ENCODE results near the gene UBXN4.

UBXN4 gene

GRCh38 chr2:135741043-135741394 is 636 bp upstream of the UBXN4 start:
- no peak overlapping the region for H3K4me3 ChIP-seq (replicated peaks; ENCODE audit: low read depth, low read length)
- no peak for TF ChIP-seq CTCF (IDR thresholded peaks at IDR 0.05; ENCODE audit: low read length, missing control alignments)
- DNase-seq (ENCODE audit: low read depth), result no peak

GRCh38 chr2:135742325-135742757 is 686 bp downstream of the UBXN4 start:
- peak overlapping the region; percentile 90 for H3K4me3 ChIP-seq (replicated peaks; ENCODE audit: low read depth, low read length)
- DNase-seq (ENCODE audit: low read depth), result peak; percentile 60
- no peak for TF ChIP-seq CTCF (IDR thresholded peaks at IDR 0.05; ENCODE audit: low read length, missing control alignments)

GRCh38 chr2:135743860-135744259 is 2.2 kb downstream of the UBXN4 start:
- DNase-seq (ENCODE audit: low read depth), result no peak
- H3K4me3 ChIP-seq (replicated peaks; ENCODE audit: low read depth, low read length), result peak overlapping the region; percentile 90
- TF ChIP-seq CTCF (IDR thresholded peaks at IDR 0.05; ENCODE audit: low read length, missing control alignments), result no peak

- peak; percentile 22 for TF ChIP-seq CTCF (IDR thresholded peaks at IDR 0.05; ENCODE audit: low read length, missing control alignments)
- no peak overlapping the region for H3K4me3 ChIP-seq (replicated peaks; ENCODE audit: low read depth, low read length)
- DNase-seq (ENCODE audit: low read depth), result peak; percentile 18
Observed at GRCh38 chr2:135744760-135745314, 3.2 kb downstream of the UBXN4 start.

GRCh38 chr2:135745545-135745944 is 3.9 kb downstream of the UBXN4 start:
- DNase-seq (ENCODE audit: low read depth), result peak; percentile 42
- TF ChIP-seq CTCF (IDR thresholded peaks at IDR 0.05; ENCODE audit: low read length, missing control alignments), result no peak
- no peak overlapping the region for H3K4me3 ChIP-seq (replicated peaks; ENCODE audit: low read depth, low read length)

GRCh38 chr2:135755573-135755972 is 13.9 kb downstream of the UBXN4 start:
- DNase-seq (ENCODE audit: low read depth), result no peak
- no peak for TF ChIP-seq CTCF (IDR thresholded peaks at IDR 0.05; ENCODE audit: low read length, missing control alignments)

GRCh38 chr2:135756692-135757091 is 15.0 kb downstream of the UBXN4 start:
- no peak for DNase-seq (ENCODE audit: low read depth)
- TF ChIP-seq CTCF (IDR thresholded peaks at IDR 0.05; ENCODE audit: low read length, missing control alignments), result no peak
- H3K4me3 ChIP-seq (replicated peaks; ENCODE audit: low read depth, low read length), result no peak overlapping the region

More at GRCh38 chr2:135755573-135755972, 13.9 kb downstream of the UBXN4 start:
- no peak overlapping the region for H3K4me3 ChIP-seq (replicated peaks; ENCODE audit: low read depth, low read length)
